Iris pigment epithelial cell (primary cell): Measurements from ENCODE around the gene STARD10.

Experiments
- DNase-seq: peaks from one replicate; pipeline ENCODE4 v3.0.0-alpha.2; 2011; ENCODE audit warnings: low read depth

STARD10 gene

GRCh38 chr11:72763823-72764222 lies 30.0 kb downstream of the STARD10 start:
- DNase-seq: no peak

- no peak for DNase-seq
Observed at GRCh38 chr11:72762641-72763304, 31.1 kb downstream of the STARD10 start.

- peak; percentile 95 for DNase-seq
Observed at GRCh38 chr11:72760539-72761405, 33.1 kb downstream of the STARD10 start.

- no peak for DNase-seq
Observed at GRCh38 chr11:72759468-72759985, 34.3 kb downstream of the STARD10 start.

DNA sequence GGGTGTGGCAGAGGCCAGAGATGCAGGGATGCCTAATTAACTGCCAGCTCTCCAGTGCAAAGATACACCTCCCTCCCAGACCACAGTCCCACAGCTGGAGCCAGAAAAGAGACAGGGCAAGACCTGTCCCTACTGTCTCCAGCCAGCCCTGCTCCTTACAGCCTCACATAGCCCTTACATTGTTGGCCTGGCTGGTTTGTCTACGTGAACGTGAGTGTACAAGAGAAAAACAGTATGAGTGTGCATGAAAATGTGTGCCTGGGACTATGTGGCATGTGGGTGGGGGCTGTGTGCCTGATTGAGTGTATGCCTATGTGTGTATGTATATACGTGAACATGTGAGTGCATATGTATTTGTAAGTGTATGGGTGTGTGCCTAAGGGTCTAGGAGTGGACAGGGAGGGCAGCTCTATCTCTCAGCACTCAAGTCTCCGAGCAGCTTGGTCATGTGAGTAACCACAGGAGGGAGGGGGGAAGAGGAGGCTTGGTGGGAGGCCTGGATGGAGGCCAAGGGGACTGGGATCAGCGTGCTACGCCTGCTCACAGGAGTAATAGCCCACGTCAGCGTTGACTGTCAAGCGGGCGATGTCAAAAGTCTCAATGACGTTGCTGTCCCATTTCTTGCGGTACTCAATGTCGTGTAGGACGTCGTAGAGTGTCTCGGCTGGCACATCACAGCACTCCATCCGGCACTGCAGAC lies 35.0 kb downstream of the STARD10 start:
- peak; percentile 91 for DNase-seq

- peak; percentile 90 for DNase-seq
Observed at GRCh38 chr11:72758304-72758689, 35.5 kb downstream of the STARD10 start.

- DNase-seq: no peak
Observed at GRCh38 chr11:72755713-72756285, 38.0 kb downstream of the STARD10 start.

DNA sequence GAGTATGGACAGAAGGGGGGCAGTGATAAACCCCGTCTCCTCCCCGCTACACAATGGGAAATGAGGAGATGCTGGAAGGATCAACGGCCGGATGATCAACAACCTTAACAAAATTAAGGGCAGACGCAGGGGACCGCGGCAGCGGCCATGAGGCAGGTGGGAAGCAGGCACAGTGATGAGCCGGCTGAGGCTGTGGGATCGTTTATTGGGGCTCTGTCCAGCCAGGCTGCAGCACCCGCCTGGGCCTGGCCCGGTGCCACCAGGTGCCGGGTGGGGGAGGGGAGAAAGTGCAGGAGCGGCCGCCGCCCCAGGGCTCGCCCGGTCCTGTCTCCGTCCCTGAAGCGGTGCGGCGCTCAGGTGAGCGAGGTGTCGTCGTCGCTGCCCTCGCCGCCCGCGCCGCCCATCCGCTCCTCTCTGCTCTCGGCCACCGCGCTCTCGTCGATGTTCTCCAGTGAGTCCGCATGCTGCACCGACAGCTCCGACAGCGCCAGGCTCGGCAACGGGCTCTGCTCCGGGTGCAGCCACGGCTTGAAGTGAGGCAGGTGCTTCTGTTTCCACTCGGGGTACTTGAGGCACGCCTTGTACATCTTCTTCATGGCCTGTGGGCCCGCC lies 39.2 kb downstream of the STARD10 start:
- no peak for DNase-seq

GRCh38 chr11:72754149-72754543 lies 39.7 kb downstream of the STARD10 start:
- DNase-seq: no peak

GRCh38 chr11:72753341-72754148 lies 40.3 kb downstream of the STARD10 start:
- DNase-seq: no peak

- DNase-seq: peak; percentile 66
Observed at GRCh38 chr11:72752088-72752914, 41.5 kb downstream of the STARD10 start, which contains the start of gene ARAP1. ARAP1 (minus strand) TSS chr11:72752408; CDS start chr11:72727128, 25,280 bp downstream.

DNA sequence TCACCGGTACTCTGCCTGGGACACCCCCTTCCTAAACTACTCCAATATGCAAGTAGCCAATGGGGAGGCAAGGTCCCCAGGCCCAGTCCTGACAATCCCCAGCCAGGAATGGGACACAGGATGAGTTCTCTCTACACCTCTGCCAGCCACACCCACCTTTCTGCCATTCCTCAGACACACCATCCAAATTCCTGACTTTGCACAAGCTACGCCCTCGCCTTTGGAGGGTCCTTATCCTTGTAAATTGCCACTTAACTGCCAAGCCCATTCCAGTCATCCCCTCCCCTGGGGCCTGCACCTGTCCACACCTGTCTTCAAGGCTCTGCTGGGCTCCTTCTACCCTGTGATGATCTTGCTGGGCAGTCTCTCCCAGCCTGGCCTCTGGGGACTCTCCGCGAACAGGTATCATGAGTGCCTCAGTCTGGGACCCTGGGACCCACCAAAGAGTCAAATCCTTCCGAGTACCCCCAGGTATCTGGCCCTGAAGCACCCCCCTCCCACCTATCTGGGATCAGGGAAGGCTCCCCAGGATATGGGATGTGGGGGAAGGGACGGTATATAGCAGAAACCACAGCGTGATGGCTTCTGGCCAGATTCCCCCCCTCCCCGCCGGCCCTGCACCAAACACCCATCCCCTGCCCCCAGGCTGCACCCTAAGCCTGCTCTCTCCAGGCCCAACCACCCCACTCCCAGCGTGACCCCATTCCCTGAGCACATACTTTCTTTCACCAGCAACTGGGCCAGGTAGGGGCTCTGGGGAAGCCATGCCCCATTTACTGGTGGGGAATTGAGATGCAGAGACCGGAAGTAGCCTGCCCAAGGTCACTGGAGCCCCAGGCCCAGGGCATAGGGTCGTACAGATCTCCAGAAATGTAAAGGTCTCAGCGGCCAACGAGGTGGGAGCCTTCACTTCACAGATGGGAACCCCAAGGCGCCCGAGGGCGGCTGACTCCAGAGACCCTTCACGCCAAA lies 42.4 kb downstream of the STARD10 start:
- DNase-seq: no peak

DNA sequence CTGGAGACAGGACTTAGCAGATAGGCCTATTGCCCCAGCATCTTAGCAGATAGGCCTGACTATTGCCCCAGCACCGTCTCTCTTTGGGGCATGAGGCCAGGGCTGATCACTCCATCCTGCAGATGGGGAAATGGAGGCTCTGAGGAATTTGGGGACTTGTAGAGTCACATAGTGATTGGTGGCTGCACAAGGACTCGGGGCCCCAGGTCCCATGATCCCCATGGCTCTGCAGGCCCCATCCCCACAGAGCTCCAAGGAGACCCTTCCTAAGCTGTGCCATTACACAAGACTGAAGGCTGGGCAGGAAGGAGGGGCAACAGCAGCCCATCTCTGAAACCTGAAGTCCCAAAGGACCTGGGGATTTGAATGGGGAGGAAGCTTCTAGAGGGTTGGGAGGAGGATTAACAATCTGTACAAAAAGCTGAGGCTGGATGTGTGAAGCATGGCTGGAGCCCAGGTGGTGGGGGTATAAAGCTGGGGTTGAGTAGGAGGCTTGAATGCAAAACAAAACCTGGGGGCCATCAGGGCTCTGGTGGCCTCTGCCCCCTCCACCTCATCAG lies 43.2 kb downstream of the STARD10 start:
- DNase-seq: no peak

DNA sequence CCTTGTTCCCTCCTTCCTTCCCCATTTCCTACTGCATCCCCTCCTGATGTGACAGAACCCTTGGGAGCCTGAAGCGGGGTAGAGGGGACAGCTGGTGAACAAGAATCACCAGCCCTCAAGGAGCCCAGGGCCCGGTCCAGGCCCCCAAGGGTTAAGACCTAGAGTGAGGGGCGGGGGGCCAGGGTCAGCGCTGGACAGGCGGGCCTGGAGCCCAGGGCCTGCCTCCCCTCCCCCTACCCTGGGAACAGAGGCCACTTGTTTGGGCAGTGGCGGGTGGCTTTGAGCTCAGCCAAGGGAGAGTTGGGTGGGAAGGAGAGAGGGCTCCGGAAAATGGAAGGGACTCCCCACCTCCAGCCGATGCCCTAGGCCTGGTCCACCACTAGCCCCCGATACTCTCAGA lies 43.8 kb downstream of the STARD10 start:
- no peak for DNase-seq

GRCh38 chr11:72747289-72747855 lies 46.5 kb downstream of the STARD10 start:
- DNase-seq: no peak

- DNase-seq: no peak
Observed at GRCh38 chr11:72746821-72747220, 47.0 kb downstream of the STARD10 start.

- DNase-seq: no peak
Observed at GRCh38 chr11:72745925-72746550, 47.8 kb downstream of the STARD10 start.

- DNase-seq: no peak
Observed at GRCh38 chr11:72745511-72745910, 48.3 kb downstream of the STARD10 start.
